ENCODE results near the gene NBPF9.
"Not testable (repeated sequence)": the region's sequence is repeated elsewhere in the genome, so short reads cannot be mapped to it uniquely, and the experiment has no call there.

Gene NBPF9

GRCh38 chr1:149009761-149010160 lies 93.6 kb downstream of the NBPF9 start:
- DNase-seq: not testable (repeated sequence)

- not testable (repeated sequence) for DNase-seq
These were observed 94.6 kb downstream of the NBPF9 start for GRCh38 chr1:149008769-149009168.

- DNase-seq: not testable (repeated sequence)
These were observed 95.0 kb downstream of the NBPF9 start for GRCh38 chr1:149008326-149008725.

Measured in SW 1271 (cell line).